SK-N-SH (cell line): ENCODE results near the gene DLD.

Experiments used
- CTCF ChIP-seq: fragments of 200-600 bp; sonication (generic); IDR thresholded peaks from 2 replicates; pipeline ENCODE4 v1.6.1; 2017; ENCODE audit warnings: antibody characterized with exemption, mild to moderate bottlenecking, moderate library complexity
- ELF1 ChIP-seq: IDR thresholded peaks from 2 replicates; pipeline ENCODE4 v1.4.0; 2012
- EP300 ChIP-seq, 2 experiments: IDR thresholded peaks; 2 replicates each; pipeline versions ENCODE4 v1.4.0 to v1.6.1; 2012; ENCODE audit warnings: borderline replicate concordance in 1 of 2, low read depth in 1 of 2, low read length in 1 of 2
- EZH2phosphoT487 ChIP-seq: fragments of 200-600 bp; sonication (generic); IDR thresholded peaks from 2 replicates; pipeline ENCODE4 v1.6.1; 2017; ENCODE audit warnings: low read depth, mixed run types, mild to moderate bottlenecking, antibody characterized with exemption, moderate library complexity, borderline replicate concordance
- POLR2AphosphoS5 ChIP-seq: IDR thresholded peaks from 2 replicates; pipeline ENCODE4 v1.6.1; 2012; ENCODE audit warnings: low read depth, low read length
- RAD21 ChIP-seq: IDR thresholded peaks from 2 replicates; pipeline ENCODE4 v1.6.1; 2012; ENCODE audit warnings: mild to moderate bottlenecking, low read length
- REST ChIP-seq: IDR thresholded peaks from 2 replicates; pipeline ENCODE4 v1.6.1; 2012; ENCODE audit warnings: mild to moderate bottlenecking, low read depth, low read length, moderate library complexity
- RXRA ChIP-seq: IDR thresholded peaks from 2 replicates; pipeline ENCODE4 v1.4.0; 2012; ENCODE audit warnings: low read depth, mild to moderate bottlenecking, borderline replicate concordance
- SIN3A ChIP-seq: IDR thresholded peaks from 2 replicates; pipeline ENCODE4 v1.6.1; 2012; ENCODE audit warnings: low read depth, mild to moderate bottlenecking, low read length, moderate library complexity, borderline replicate concordance
- USF2 ChIP-seq: fragments of 150-350 bp; IDR thresholded peaks from 2 replicates; pipeline ENCODE4 v1.6.1; 2017; ENCODE audit warnings: antibody characterized with exemption, low read length, low read depth, borderline replicate concordance
- YY1 ChIP-seq: IDR thresholded peaks from 2 replicates; pipeline ENCODE4 v1.4.0; 2012; ENCODE audit warnings: low read depth, mild to moderate bottlenecking
- ZBTB33 ChIP-seq: IDR thresholded peaks from 2 replicates; pipeline ENCODE4 v1.4.0; 2012; ENCODE audit warnings: low read depth, borderline replicate concordance

- TF ChIP-seq CTCF (no peak), USF2 (no peak), REST (no peak), RXRA (no peak), RAD21 (no peak), SIN3A (no peak), EP300 (IDR thresholded peaks at IDR 0.05; ENCODE audit: borderline replicate concordance in 1 of 2, low read depth in 1 of 2, low read length in 1 of 2) (no peak), ELF1 (no peak), YY1 (no peak), POLR2AphosphoS5 (no peak; the same call in 1 of the 2 replicates), EZH2phosphoT487 (no peak), ZBTB33 (no peak)
These were observed 53.6 kb downstream of the DLD start for GRCh38 chr7:107944411-107945169.
